HG03095 (cell line): ENCODE measurements around the gene ACSL6.

ENCODE experiments used
- ATAC-seq: cut with Tn5 transposase; IDR thresholded peaks from one replicate; pipeline ENCODE4 v1.9.1; 2021; ENCODE audit warnings: moderate library complexity; ENCODE audit not compliant: unreplicated experiment

ACSL6 gene

GRCh38 chr5:132049559-132049958 lies 38.1 kb upstream of the ACSL6 start:
- ATAC-seq, result no peak

GRCh38 chr5:132049093-132049492 lies 37.6 kb upstream of the ACSL6 start:
- no peak for ATAC-seq

- no peak for ATAC-seq
These were observed 35.4 kb upstream of the ACSL6 start for GRCh38 chr5:132046880-132047299.

GRCh38 chr5:132044207-132044606 lies 32.7 kb upstream of the ACSL6 start:
- ATAC-seq, result no peak

- no peak for ATAC-seq
These were observed 25.9 kb upstream of the ACSL6 start for GRCh38 chr5:132037353-132037752.

- ATAC-seq, result no peak
These were observed 21.7 kb upstream of the ACSL6 start for GRCh38 chr5:132033122-132033521.

- no peak for ATAC-seq
These were observed 20.7 kb upstream of the ACSL6 start for GRCh38 chr5:132032196-132032595.

- ATAC-seq, result no peak
These were observed 19.2 kb upstream of the ACSL6 start for GRCh38 chr5:132030610-132031009.

GRCh38 chr5:132029609-132030330 lies 18.3 kb upstream of the ACSL6 start:
- no peak for ATAC-seq

- no peak for ATAC-seq
These were observed 15.6 kb upstream of the ACSL6 start for GRCh38 chr5:132027027-132027426.

- ATAC-seq, result no peak
These were observed 15.1 kb upstream of the ACSL6 start for GRCh38 chr5:132026516-132027008.

GRCh38 chr5:132025403-132025971 lies 14.0 kb upstream of the ACSL6 start:
- ATAC-seq, result no peak

GRCh38 chr5:132024789-132025402 lies 13.4 kb upstream of the ACSL6 start:
- ATAC-seq, result no peak

GRCh38 chr5:132024117-132024435 lies 12.6 kb upstream of the ACSL6 start:
- ATAC-seq, result no peak

GRCh38 chr5:132023258-132024116 lies 12.0 kb upstream of the ACSL6 start:
- no peak for ATAC-seq

GRCh38 chr5:132022737-132023136 lies 11.3 kb upstream of the ACSL6 start:
- ATAC-seq, result no peak

- ATAC-seq, result no peak
These were observed 10.2 kb upstream of the ACSL6 start for GRCh38 chr5:132021654-132022053.

- peak; percentile 17 for ATAC-seq
These were observed 9.3 kb upstream of the ACSL6 start for GRCh38 chr5:132020568-132021339.

- ATAC-seq, result peak; percentile 96
These were observed 8.5 kb upstream of the ACSL6 start for GRCh38 chr5:132019857-132020555.

GRCh38 chr5:132019337-132019736 lies 7.9 kb upstream of the ACSL6 start:
- no peak for ATAC-seq
